NOMO-1 treated with DMSO at 0.1 percent for 48 hours (cell line): ENCODE measurements around the gene IL1RAP.

Experiments used
- DNase-seq: peaks from one replicate; lab custom pipeline; 2025; ENCODE audit not compliant: unreplicated experiment; lab: John Stamatoyannopoulos, UW

The IL1RAP gene

DNA sequence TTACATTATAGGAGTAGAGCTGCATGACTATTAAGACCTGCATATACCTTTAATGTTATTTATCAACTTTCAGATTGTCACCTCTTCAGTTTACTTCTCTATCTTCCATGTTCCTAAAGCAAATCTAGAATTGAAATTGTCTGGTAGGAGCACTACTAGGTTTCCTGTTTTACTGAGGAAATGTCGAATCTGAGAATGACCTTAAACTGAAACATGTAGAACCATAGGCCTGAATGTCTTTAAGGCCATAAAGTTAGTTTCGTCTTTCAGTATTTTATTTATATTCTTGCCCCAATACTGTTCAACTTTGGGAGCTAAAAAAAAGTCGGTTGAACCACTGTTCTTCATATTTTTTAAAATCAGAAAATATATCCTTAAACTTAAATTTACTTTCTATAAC is 92.7 kb downstream of the IL1RAP start:
- no peak for DNase-seq

GRCh38 chr3:190607021-190607420 is 93.1 kb downstream of the IL1RAP start:
- DNase-seq = no peak

DNA sequence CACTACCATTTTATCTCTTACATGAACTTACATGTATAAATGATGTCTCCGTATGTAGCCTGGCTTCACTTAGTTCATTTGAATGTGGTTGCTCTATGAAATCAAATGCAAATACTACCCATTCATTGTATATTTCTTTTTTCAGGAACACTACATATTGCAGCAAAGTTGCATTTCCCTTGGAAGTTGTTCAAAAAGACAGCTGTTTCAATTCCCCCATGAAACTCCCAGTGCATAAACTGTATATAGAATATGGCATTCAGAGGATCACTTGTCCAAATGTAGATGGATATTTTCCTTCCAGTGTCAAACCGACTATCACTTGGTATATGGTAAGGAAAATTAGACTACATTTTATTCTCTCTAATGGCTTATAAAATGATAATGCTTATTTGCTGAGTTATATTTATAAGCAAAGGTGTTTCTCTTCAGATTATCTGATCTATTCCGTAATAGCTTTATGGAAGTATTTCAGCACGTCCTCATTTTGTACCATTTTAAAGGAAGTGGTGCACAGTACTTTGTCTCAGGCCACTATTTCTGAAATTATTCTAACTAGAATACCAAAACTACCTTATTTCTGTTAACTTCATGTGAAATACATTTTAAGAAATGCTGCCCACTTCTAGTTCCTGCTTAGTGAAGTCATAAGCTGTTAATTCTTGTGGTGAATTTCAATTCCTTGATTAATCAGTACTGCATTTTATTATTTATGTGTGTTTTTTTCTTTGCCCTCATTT is 95.1 kb downstream of the IL1RAP start:
- no peak for DNase-seq

DNA sequence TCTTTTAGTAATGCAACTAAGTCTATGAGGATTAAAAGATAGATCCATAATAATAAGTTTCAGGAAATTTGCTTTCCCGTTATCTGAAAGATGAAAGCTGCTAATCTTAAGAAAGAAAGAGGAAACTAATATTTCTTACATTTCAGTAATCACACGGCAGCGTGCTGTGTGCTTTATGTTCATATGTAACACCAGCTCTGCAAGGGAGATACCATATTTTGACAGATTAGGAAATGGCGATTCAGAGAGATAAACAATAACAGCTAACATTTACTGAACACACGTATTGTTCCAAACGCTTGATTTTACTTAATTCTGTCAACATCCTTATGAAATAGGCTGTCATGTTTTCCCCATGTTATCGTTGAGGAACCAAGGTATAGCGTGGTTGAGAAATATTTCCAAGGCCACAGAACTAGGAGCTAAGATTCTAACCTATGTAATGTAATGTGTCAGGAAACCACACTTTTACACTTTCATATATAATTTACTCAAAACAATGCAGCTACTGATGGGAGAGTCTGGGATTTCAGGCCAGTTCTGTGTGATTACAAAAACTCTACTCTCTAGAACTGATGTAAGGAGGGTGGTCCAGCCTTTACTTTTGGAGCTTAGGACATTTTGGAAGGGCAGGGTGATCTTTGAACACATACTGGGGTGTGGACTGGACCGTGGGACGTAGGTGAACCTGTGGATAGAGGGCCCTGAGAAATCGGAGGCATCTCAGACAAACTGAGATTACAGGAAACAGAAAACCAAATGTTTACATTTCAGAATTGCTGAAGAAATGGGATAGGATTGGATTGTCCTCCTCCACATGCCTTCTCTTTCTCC is 100.6 kb downstream of the IL1RAP start:
- DNase-seq = peak; percentile 47

GRCh38 chr3:190615060-190615384 is 101.1 kb downstream of the IL1RAP start:
- DNase-seq = no peak

DNA sequence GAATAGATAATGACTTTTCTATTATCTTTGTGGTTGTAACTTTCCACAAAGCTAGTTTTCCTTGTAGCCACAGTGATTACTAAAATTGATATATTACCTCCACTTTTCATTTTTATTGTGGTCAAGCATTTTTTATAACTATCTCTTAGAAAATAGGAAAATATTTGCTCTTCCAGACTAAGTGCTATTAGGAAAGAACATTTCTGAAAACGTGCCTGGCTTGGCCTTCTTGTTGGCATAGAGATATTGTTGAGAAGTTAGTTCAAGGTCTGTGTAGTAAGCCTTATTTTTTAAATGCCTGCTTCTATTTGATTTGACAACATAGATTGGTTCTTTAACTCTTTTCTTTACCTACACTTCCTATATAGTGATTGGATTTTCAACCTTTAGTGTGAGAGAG is 101.7 kb downstream of the IL1RAP start:
- no peak for DNase-seq

DNA sequence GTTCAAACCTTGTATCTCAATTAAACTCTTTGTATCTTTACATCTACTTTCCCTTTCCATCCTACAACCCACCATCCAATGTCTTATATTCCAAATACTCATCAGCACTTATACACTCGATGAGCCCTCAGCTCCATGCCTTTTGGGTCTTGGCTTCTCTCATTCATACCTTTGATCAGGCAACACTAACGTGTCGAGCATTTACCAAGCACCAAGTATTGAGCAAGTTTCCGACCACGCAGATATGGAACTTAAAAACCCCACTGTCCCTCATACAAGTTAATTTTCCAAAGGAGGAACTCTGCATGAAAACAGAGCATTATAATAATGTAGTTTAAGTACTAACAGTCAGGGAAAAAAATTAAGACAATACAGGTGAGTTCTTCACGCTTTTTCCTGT is 102.8 kb downstream of the IL1RAP start:
- DNase-seq = peak; percentile 90

DNA sequence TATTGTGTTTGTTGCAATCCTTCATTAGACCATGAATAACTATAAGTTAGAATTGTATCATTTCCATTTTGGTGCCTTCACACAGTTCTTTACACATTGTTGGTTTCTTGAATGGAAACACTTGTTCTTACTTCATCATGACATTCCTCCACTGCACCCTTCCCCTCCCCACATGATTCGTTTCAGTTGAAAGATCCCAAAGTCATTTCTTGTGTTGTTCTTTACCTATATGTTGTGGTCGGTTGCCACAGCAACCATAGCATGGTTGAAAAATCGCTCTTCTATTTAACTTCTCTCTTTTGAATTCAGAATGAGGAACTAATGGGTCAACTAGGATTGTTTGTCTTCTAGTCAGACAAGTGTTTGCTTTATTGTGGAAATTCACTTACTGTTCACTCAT is 103.3 kb downstream of the IL1RAP start:
- peak; percentile 99 for DNase-seq

- peak; percentile 79 for DNase-seq
Observed at GRCh38 chr3:190618330-190619030, 104.6 kb downstream of the IL1RAP start.

GRCh38 chr3:190619353-190619752 is 105.5 kb downstream of the IL1RAP start:
- no peak for DNase-seq

GRCh38 chr3:190619761-190620160 is 105.9 kb downstream of the IL1RAP start:
- peak; percentile 63 for DNase-seq

GRCh38 chr3:190620886-190621608 is 107.2 kb downstream of the IL1RAP start:
- peak; percentile 19 for DNase-seq

GRCh38 chr3:190621927-190622326 is 108.0 kb downstream of the IL1RAP start:
- DNase-seq = peak; percentile 93

- no peak for DNase-seq
Observed at GRCh38 chr3:190624282-190624681, 110.4 kb downstream of the IL1RAP start.

GRCh38 chr3:190626951-190627620 is 113.2 kb downstream of the IL1RAP start:
- no peak for DNase-seq

- DNase-seq = no peak
Observed at GRCh38 chr3:190629088-190629487, 115.2 kb downstream of the IL1RAP start.

GRCh38 chr3:190631295-190631694 is 117.4 kb downstream of the IL1RAP start:
- no peak for DNase-seq

DNA sequence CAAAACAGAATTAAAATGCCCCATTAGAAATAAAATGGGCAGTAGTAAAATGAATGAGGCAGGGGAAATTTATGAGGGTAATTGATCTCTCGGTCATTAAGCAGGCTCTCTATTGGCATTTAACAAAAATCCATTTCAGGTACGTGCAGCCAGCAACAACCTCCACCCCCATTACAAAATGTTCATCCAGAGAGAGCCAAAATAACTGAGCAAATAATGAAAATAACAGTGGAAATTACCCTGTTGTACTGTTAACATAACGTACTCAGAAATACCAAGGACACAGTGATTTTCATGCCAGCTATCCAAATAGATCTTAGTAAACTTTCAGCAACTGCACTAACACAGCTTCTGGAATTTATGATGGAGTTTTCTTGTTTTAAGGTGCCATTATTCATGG is 127.7 kb downstream of the IL1RAP start:
- DNase-seq = no peak

GRCh38 chr3:190642016-190642415 is 128.1 kb downstream of the IL1RAP start:
- no peak for DNase-seq

DNA sequence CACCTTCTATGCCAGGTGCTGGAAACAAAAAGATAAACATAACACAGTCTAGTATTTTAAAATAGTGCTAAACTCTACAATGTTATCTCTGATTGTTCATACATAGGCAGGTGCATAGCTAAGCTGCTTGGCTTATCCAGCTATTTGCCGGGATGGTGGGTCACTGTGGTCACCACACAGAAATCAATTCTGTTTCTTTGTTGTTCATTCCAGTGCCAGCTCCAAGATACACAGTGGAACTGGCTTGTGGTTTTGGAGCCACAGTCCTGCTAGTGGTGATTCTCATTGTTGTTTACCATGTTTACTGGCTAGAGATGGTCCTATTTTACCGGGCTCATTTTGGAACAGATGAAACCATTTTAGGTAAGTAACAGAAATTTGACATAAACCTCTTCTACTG is 130.2 kb downstream of the IL1RAP start:
- no peak for DNase-seq

GRCh38 chr3:190644766-190645165 is 130.9 kb downstream of the IL1RAP start:
- DNase-seq = no peak
